ENCODE results near the gene RAI1. TPM values are rescaled to one million over a fixed set of nuclear protein-coding genes. Genes with fewer than 3 reads are reported as not detected.

The RAI1 gene
- total RNA-seq, 1 experiment from 2014 or later: 86.3 TPM

- no peak for DNase-seq
- POLR2A ChIA-PET (ENCODE audit: unreplicated experiment): no interaction called here
- TF ChIP-seq EZH2 (IDR thresholded peaks at IDR 0.05; ENCODE audit: low read depth) (no peak), CTCF (conservative IDR thresholded peaks at IDR 0.05) (no peak)
- no peak overlapping the region for H3K4me3 ChIP-seq
- H3K4me1 ChIP-seq (replicated peaks; ENCODE audit: insufficient read depth): no peaks in the 10 kb centered on the region
- intact Hi-C loops (cut with micrococcal nuclease; ENCODE audit: unreplicated experiment): no loop called here
- H4K20me1 ChIP-seq (ENCODE audit: insufficient read depth): peaks cover 93% of the 10 kb centered on the region
- no TSS peak for BruUV-seq (replicated peaks)
- H3F3A ChIP-seq (ENCODE audit: insufficient read depth, low read depth): no peaks in the 10 kb centered on the region
- H3K9me3 ChIP-seq (ENCODE audit: insufficient read depth, low read depth): no peaks in the 10 kb centered on the region
- no peaks in the 10 kb centered on the region for H3K79me2 ChIP-seq (ENCODE audit: low read depth)
- H3K9me2 ChIP-seq (ENCODE audit: insufficient read depth): no peaks in the 10 kb centered on the region
- H3K4me2 ChIP-seq: no peak overlapping the region
- H3K27me3 ChIP-seq (ENCODE audit: insufficient read depth, low read depth): no peaks in the 10 kb centered on the region
- no peak overlapping the region for H2AFZ ChIP-seq
- no peak overlapping the region for H3K27ac ChIP-seq
- CTCF ChIA-PET: no interaction called here
- H3K36me3 ChIP-seq (ENCODE audit: low read depth): 0 out of 2 replicates have a peak, but pooled peaks cover 4% of the 10 kb centered on the region
These were observed 116.8 kb downstream of the RAI1 start for GRCh38 chr17:17798010-17798556.

- Histone ChIP-seq H3K36me3 (ENCODE audit: low read depth) (0 out of 2 replicates have a peak, but pooled peaks cover 7% of the 10 kb centered on the region), H3K4me2 (no peak overlapping the region), H3K9me2 (ENCODE audit: insufficient read depth) (no peaks in the 10 kb centered on the region), H3K27me3 (ENCODE audit: insufficient read depth, low read depth) (no peaks in the 10 kb centered on the region), H3K27ac (no peak overlapping the region), H3K4me3 (no peak overlapping the region), H3K79me2 (ENCODE audit: low read depth) (no peaks in the 10 kb centered on the region), H4K20me1 (ENCODE audit: insufficient read depth) (peaks cover 94% of the 10 kb centered on the region), H2AFZ (no peak overlapping the region), H3K9me3 (ENCODE audit: insufficient read depth, low read depth) (no peaks in the 10 kb centered on the region), H3K4me1 (replicated peaks; ENCODE audit: insufficient read depth) (no peaks in the 10 kb centered on the region), H3F3A (ENCODE audit: insufficient read depth, low read depth) (no peaks in the 10 kb centered on the region; the same call in 1 of the 2 replicates)
- TF ChIP-seq CTCF (conservative IDR thresholded peaks at IDR 0.05) (no peak), EZH2 (IDR thresholded peaks at IDR 0.05; ENCODE audit: low read depth) (no peak)
- intact Hi-C loops (cut with micrococcal nuclease; ENCODE audit: unreplicated experiment): no loop called here
- no TSS peak for BruUV-seq (replicated peaks)
- POLR2A ChIA-PET (ENCODE audit: unreplicated experiment): no interaction called here
- CTCF ChIA-PET: no interaction called here
- DNase-seq: no peak
These were observed 117.5 kb downstream of the RAI1 start for GRCh38 chr17:17798573-17799255.

GRCh38 chr17:17800504-17801021 lies 119.3 kb downstream of the RAI1 start:
- DNase-seq: no peak
- Histone ChIP-seq H3K79me2 (ENCODE audit: low read depth) (no peaks in the 10 kb centered on the region), H3K36me3 (ENCODE audit: low read depth) (0 out of 2 replicates have a peak, but pooled peaks cover 10% of the 10 kb centered on the region), H3K9me2 (ENCODE audit: insufficient read depth) (no peaks in the 10 kb centered on the region), H2AFZ (no peak overlapping the region), H3K4me1 (replicated peaks; ENCODE audit: insufficient read depth) (no peaks in the 10 kb centered on the region), H3K9me3 (ENCODE audit: insufficient read depth, low read depth) (no peaks in the 10 kb centered on the region), H4K20me1 (ENCODE audit: insufficient read depth) (peaks cover 82% of the 10 kb centered on the region), H3K27me3 (ENCODE audit: insufficient read depth, low read depth) (no peaks in the 10 kb centered on the region), H3K4me2 (no peak overlapping the region), H3K4me3 (no peak overlapping the region), H3K27ac (no peak overlapping the region), H3F3A (ENCODE audit: insufficient read depth, low read depth) (peaks cover 7% of the 10 kb centered on the region)
- ChIA-PET POLR2A (ENCODE audit: unreplicated experiment) (no interaction called here), CTCF (no interaction called here)
- intact Hi-C loops (cut with micrococcal nuclease; ENCODE audit: unreplicated experiment): no loop called here
- TF ChIP-seq CTCF (conservative IDR thresholded peaks at IDR 0.05) (no peak), EZH2 (IDR thresholded peaks at IDR 0.05; ENCODE audit: low read depth) (no peak)
- BruUV-seq (replicated peaks): no TSS peak

Measured in PC-9 (cell line).